CD1c-positive myeloid dendritic cell (primary cell): ENCODE measurements around the gene GUCA2A.

Source experiments
- DNase-seq: peaks from one replicate; pipeline ENCODE4 v3.0.0-alpha.2; 2016; ENCODE audit errors: extremely low spot score

Gene GUCA2A

DNA sequence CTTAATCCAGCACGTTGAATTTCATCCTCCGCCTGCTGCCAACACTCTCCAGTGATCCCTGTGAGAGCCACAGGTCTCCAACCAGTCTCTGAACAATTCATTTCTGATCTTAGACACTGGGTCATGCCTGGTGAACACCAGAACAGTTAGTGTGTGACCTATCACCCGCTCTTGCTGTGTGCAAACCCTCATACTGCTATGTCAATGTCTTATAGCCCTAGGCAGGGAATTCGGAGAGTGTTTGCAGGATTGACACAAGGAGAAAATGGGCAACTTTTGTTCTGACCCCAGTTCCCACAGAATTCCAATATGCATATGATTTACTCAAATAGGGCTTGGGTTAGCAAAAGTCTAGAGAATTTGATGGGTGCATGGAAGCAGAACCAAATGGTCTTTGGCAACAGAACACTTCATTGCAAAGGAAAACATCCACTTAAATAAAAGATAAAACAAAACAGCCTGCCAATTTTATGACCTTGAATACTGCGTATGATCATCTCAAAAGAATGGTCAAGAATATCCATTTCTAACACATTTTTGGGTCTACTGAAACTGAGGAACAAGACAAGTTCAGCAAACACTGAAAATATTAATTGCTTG lies 34.4 kb downstream of the GUCA2A start:
- DNase-seq = no peak

DNA sequence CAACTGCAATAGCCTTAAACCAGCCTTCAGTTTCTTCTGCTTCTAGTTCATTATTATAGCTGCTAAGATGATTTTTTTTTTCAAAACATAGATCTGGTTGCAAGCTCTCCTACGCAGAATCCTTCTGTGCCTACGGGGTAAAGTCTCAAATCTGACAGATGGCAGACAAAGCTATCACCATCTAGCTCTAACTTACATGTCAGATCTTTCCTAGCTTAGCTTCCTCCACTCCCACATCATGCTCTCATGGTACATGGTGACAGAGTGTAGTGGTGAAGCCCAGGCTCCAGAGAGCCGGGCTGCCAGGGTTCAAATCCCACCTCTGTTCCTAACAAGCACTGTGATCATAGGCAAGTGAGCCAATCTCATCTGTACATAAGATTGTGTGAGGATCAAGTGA lies 35.6 kb downstream of the GUCA2A start:
- DNase-seq = no peak

DNA sequence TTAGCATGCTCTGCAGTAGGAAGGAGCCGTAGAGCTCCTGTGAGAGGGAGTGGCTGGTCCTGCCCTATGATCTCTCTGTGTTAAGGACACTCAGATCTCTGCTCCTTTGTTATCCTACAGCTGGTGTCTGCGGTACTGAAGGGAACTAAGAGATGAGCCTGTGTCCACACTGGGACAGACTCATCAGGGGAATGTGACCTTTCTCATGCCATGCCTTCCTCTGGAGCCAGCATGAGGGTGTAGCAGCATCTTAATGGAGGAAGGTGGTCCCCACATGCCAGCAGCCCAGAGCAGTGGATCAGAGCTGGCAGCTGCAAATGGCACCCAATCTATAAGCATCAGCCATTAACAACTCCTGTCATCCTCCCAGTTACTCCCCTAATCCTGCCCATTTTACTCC lies 36.0 kb downstream of the GUCA2A start:
- no peak for DNase-seq

DNA sequence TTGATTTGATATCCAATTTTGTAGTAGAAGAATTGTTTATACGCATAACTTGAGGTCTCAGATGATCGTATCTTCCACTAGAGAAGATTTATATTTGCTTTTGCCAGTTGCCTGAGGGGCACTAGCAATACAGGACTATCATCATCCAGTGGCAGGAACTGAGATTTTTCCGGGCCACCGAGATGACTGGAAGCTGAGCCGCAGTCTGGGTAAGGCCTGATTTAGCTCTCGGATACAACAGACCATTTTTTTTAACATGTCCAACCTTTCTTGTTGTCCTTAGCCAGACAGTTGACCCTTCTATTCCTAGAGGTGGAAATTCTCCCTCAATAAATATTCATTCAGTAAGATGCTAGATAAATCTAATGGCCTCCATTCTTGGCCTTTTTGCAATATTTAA lies 36.8 kb downstream of the GUCA2A start:
- DNase-seq = no peak

DNA sequence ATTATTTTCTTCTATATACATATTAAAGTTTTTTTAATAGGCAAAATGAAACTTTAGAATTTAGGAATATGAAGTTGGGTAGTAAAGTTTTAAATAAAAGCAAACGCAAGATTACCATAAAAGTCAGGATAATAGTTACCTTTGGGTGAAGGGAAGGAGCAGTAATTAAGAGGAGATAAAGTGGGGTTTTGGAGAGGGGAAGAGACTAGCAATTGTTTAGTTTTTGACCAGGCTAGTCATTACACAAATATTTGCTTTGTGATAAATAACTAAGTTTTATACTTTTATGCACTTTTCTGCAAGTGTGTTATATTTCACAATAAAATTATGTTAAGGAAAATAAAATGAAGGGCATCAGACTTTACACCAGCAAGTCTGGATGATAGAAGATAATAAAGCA lies 39.0 kb downstream of the GUCA2A start:
- DNase-seq = no peak

DNA sequence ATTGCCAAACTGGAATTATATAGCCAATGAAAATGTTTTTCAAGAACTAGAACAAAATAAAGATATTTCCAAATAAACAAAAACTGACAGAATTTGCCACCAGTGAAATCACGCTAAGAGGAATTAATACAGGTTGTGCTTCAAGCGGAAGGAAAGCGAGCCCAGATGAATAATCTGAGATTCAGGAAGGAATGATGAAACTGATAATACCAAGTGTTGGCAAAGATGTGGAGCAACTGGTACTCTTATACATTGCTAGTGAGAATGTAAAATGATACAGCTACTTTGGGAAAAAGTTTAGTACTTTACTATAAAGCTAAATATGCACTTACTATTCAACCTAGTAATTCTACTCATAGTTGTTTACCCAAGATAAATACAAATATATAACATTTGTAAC lies 42.1 kb downstream of the GUCA2A start:
- DNase-seq = no peak

DNA sequence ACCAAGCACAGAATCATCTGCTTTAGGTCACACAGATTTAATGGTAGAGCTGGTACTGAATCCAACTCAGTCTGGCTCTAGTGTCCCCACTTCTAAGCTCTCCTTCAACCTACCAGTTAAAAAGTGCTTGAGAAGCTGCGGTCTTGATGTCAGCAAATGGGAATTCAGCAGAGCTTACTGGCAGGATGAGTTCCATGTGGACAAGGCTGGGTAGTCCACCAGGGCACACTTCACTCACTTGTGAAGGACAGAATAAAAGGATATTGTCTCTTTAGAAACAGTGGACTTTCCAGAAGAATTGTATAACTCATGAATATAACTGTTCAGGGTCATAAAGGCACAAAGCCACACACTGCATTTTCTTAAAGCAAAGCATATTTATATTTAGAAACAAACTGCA lies 46.4 kb downstream of the GUCA2A start:
- no peak for DNase-seq

DNA sequence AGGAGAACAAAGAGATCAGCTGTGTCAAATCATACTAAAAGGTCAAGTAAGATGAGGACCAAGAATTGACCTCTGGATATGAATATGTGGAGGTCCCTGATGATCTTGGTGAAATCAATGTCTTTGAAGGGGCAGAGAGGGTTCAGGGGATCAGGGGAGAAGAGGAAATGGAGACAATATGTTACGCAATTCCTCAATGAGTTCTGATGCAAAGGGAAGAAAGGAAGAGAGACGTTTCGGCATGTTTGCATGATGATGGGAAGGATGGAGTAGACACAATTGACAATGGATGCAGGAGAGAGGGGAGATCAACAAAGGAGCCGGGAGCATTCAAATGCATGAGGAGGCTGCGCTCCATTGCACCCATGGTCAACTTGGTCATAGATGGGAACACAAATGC lies 47.3 kb downstream of the GUCA2A start:
- no peak for DNase-seq

DNA sequence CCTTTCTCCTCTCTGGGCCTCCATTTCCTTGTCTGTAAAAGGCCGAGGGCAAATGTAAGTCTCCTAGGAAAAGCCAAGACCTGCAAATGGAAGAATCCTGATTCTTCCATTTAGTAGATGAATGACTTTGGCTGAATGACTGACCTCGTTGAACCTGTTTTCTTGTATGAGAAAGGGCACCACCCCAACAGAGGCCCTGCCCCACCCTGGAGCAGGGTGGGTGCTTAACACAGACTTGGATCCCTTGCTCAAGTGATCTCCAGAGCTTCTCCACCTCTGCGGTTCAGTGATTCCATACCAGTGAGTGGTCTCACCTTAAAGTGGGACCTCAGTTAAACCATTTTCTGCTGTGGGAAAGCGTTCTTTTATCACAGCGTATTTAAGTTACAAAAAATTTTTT lies 50.3 kb downstream of the GUCA2A start:
- DNase-seq = no peak
